Measurements from ENCODE around the gene NFKBIL1.
A peak's percentile ranks its signal among the peaks of the same experiment; 100 is the strongest.
"Not testable (repeated sequence)": the region's sequence is repeated elsewhere in the genome, so short reads cannot be mapped to it uniquely, and the experiment has no call there.

The NFKBIL1 gene

GRCh38 chr6:31587791-31588777, 40.7 kb downstream of the NFKBIL1 start:
- Histone ChIP-seq H4K20me1 (no peaks in the 10 kb centered on the region), H3K4me3 (peak overlapping the region in 6 of 10 experiments; percentile 42 to 64 (median 52); a peak in 12 of 20 replicates), H3K9ac (peak overlapping the region; percentile 56 to 81 (median 74)), H3K9me3 (replicated peaks in 1 of 11) (no peaks in the 10 kb centered on the region), H3K36me3 (peaks cover 0 to 10% (median 0%) of the 10 kb centered on the region in 11 experiments; a peak in 5 of 22 replicates), H3K4me1 (peaks cover 65 to 92% (median 79%) of the 10 kb centered on the region in 10 experiments), H3K27me3 (no peaks in the 10 kb centered on the region), H3K4me2 (peak overlapping the region; percentile 77 to 100 (median 94)), H3K27ac (peak overlapping the region; percentile 54 to 92 (median 86); a peak in 21 of 22 replicates)
- TF ChIP-seq Cebpa-rat (IDR thresholded peaks at IDR 0.05): no peak

GRCh38 chr6:31588871-31589650, 41.7 kb downstream of the NFKBIL1 start:
- Histone ChIP-seq H3K4me1 (peaks cover 71 to 91% (median 78%) of the 10 kb centered on the region in 10 experiments), H3K4me3 (peak overlapping the region in 6 of 10 experiments; percentile 17 to 64 (median 52); a peak in 9 of 20 replicates), H3K27me3 (no peaks in the 10 kb centered on the region), H3K9me3 (replicated peaks in 1 of 11) (peaks cover 0 to 5% (median 3%) of the 10 kb centered on the region in 11 experiments; a peak in 10 of 22 replicates), H4K20me1 (no peaks in the 10 kb centered on the region), H3K4me2 (peak overlapping the region; percentile 77 to 100 (median 94)), H3K36me3 (peaks cover 0 to 10% (median 0%) of the 10 kb centered on the region in 11 experiments; a peak in 5 of 22 replicates), H3K27ac (peak overlapping the region in 10 of 11 experiments; percentile 64 to 92 (median 88); a peak in 17 of 22 replicates), H3K9ac (peak overlapping the region; percentile 56 to 81 (median 74); a peak in 19 of 22 replicates)
- no peak for TF ChIP-seq Cebpa-rat (IDR thresholded peaks at IDR 0.05)

- not testable (repeated sequence) for H3K4me3 ChIP-seq, H3K36me3 ChIP-seq, H3K9ac ChIP-seq, H3K4me2 ChIP-seq, H4K20me1 ChIP-seq, H3K27me3 ChIP-seq, H3K27ac ChIP-seq
- Histone ChIP-seq H3K9me3 (replicated peaks in 1 of 11) (peaks cover 0 to 14% (median 8%) of the 10 kb centered on the region in 11 experiments; a peak in 11 of 22 replicates), H3K4me1 (peaks cover 61 to 75% (median 62%) of the 10 kb centered on the region in 10 experiments)
Measured at GRCh38 chr6:31590691-31591090, 43.3 kb downstream of the NFKBIL1 start.

- H3K4me2 ChIP-seq: peak overlapping the region; percentile 50 to 84 (median 70)
- 0 out of 20 replicates have a peak overlapping the region, but pooled peaks of 1 of the 10 experiments have one; percentile 11 for H3K4me3 ChIP-seq
- TF ChIP-seq Cebpa-rat (IDR thresholded peaks at IDR 0.05): no peak
- no peaks in the 10 kb centered on the region for H3K27me3 ChIP-seq
- H3K9ac ChIP-seq: peak overlapping the region in 6 of 11 experiments; percentile 9 to 53 (median 31); a peak in 6 of 22 replicates
- peaks cover 0 to 10% (median 0%) of the 10 kb centered on the region in 11 experiments; a peak in 5 of 22 replicates for H3K36me3 ChIP-seq
- peaks cover 0 to 14% (median 8%) of the 10 kb centered on the region in 11 experiments; a peak in 11 of 22 replicates for H3K9me3 ChIP-seq (replicated peaks in 1 of 11)
- peak overlapping the region in 9 of 11 experiments; percentile 2 to 67 (median 51); a peak in 15 of 22 replicates for H3K27ac ChIP-seq
- H3K4me1 ChIP-seq: peaks cover 44 to 69% (median 54%) of the 10 kb centered on the region in 10 experiments
- H4K20me1 ChIP-seq: no peaks in the 10 kb centered on the region
Measured at GRCh38 chr6:31592396-31592771, 45.0 kb downstream of the NFKBIL1 start.

GRCh38 chr6:31597006-31597405, 49.6 kb downstream of the NFKBIL1 start:
- Histone ChIP-seq H3K4me1 (peaks cover 32 to 58% (median 45%) of the 10 kb centered on the region in 10 experiments), H3K4me2 (0 out of 22 replicates have a peak overlapping the region, but pooled peaks of 1 of the 11 experiments have one; percentile 9), H3K9ac (no peak overlapping the region), H3K4me3 (no peak overlapping the region), H3K27me3 (no peaks in the 10 kb centered on the region), H3K27ac (peak overlapping the region in 3 of 11 experiments; percentile 3 to 51 (median 18); a peak in 2 of 22 replicates), H3K9me3 (replicated peaks in 1 of 11) (peaks cover 0 to 14% (median 8%) of the 10 kb centered on the region in 11 experiments; a peak in 11 of 22 replicates), H3K36me3 (no peaks in the 10 kb centered on the region), H4K20me1 (no peaks in the 10 kb centered on the region)
- no peak for TF ChIP-seq Cebpa-rat (IDR thresholded peaks at IDR 0.05)

- Histone ChIP-seq H3K4me1 (peaks cover 7 to 16% (median 9%) of the 10 kb centered on the region in 10 experiments; a peak in 12 of 20 replicates), H4K20me1 (no peaks in the 10 kb centered on the region), H3K36me3 (no peaks in the 10 kb centered on the region), H3K4me2 (no peak overlapping the region), H3K4me3 (no peak overlapping the region), H3K27ac (no peak overlapping the region), H3K9ac (no peak overlapping the region), H3K27me3 (no peaks in the 10 kb centered on the region), H3K9me3 (replicated peaks in 1 of 11) (no peaks in the 10 kb centered on the region)
- TF ChIP-seq Cebpa-rat (IDR thresholded peaks at IDR 0.05): no peak
Measured at GRCh38 chr6:31607317-31607716, 59.9 kb downstream of the NFKBIL1 start.

All from BLaER1 treated with 17β-estradiol and CSF1 and Interleukin-3, amounts not matched to agents 10 nM and 100 nM (cell line).